MM.1S (cell line): ENCODE measurements around the gene LTO1.
"Not testable (repeated sequence)": the region's sequence is repeated elsewhere in the genome, so short reads cannot be mapped to it uniquely, and the experiment has no call there.

ENCODE experiments used
- DNase-seq: peaks from one replicate; pipeline ENCODE4 v3.0.0-alpha.2; 2015
- H2AFZ ChIP-seq: fragments of 300-600 bp; sonication (generic); 2 replicates; pipeline ENCODE4 v1.6.0; 2016; ENCODE audit warnings: antibody characterized with exemption, low read length
- H3F3A ChIP-seq: fragments of 300-600 bp; sonication (generic); 2 replicates; pipeline ENCODE4 v1.6.1; 2016; ENCODE audit warnings: mild to moderate bottlenecking, antibody characterized with exemption, low read length, moderate library complexity, mixed read lengths; ENCODE audit not compliant: insufficient read depth
- H3K27ac ChIP-seq: fragments of 300-600 bp; sonication (generic); 2 replicates; pipeline ENCODE4 v1.5.1; 2016; ENCODE audit warnings: mild to moderate bottlenecking, low read length
- H3K27me3 ChIP-seq: fragments of 300-600 bp; sonication (generic); replicated peaks from 2 replicates; pipeline ENCODE4 v1.6.0; 2016; ENCODE audit warnings: low read length; ENCODE audit not compliant: insufficient read depth
- H3K36me3 ChIP-seq: fragments of 300-600 bp; sonication (generic); replicated peaks from 2 replicates; pipeline ENCODE4 v1.6.1; 2016; ENCODE audit warnings: mild to moderate bottlenecking, low read length, mixed read lengths; ENCODE audit not compliant: insufficient read depth
- H3K4me1 ChIP-seq: fragments of 300-600 bp; sonication (generic); 2 replicates; pipeline ENCODE4 v1.6.1; 2016; ENCODE audit warnings: low read length, mixed read lengths
- H3K4me2 ChIP-seq: fragments of 300-600 bp; sonication (generic); 2 replicates; pipeline ENCODE4 v1.6.0; 2016; ENCODE audit warnings: low read depth, low read length
- H3K4me3 ChIP-seq: fragments of 300-600 bp; sonication (generic); 2 replicates; pipeline ENCODE4 v1.5.1; 2016; ENCODE audit warnings: low read length, mixed read lengths
- H3K79me2 ChIP-seq: fragments of 300-600 bp; sonication (generic); 2 replicates; pipeline ENCODE4 v1.6.1; 2016; ENCODE audit warnings: mixed run types, low read length, mixed read lengths
- H3K9ac ChIP-seq: fragments of 300-600 bp; sonication (generic); 2 replicates; pipeline ENCODE4 v1.6.1; 2016; ENCODE audit warnings: low read length, mixed read lengths
- H3K9me2 ChIP-seq: fragments of 300-600 bp; sonication (generic); replicated peaks from 2 replicates; pipeline ENCODE4 v1.6.1; 2016; ENCODE audit warnings: mild to moderate bottlenecking, low read length, mixed read lengths; ENCODE audit not compliant: insufficient read depth
- H3K9me3 ChIP-seq: fragments of 300-600 bp; sonication (generic); replicated peaks from 2 replicates; pipeline ENCODE4 v1.6.1; 2016; ENCODE audit warnings: mild to moderate bottlenecking, low read length, mixed read lengths; ENCODE audit not compliant: insufficient read depth
- H4K20me1 ChIP-seq: fragments of 300-600 bp; sonication (generic); 2 replicates; pipeline ENCODE4 v1.6.1; 2016; ENCODE audit warnings: mild to moderate bottlenecking, low read length, moderate library complexity, mixed read lengths; ENCODE audit not compliant: insufficient read depth
- EZH2 ChIP-seq: fragments of 300-600 bp; sonication (generic); optimal IDR thresholded peaks from 2 replicates; pipeline ENCODE3; 2017; ENCODE audit warnings: low read depth, mild to moderate bottlenecking, antibody characterized with exemption, low read length, mixed read lengths
- EZH2phosphoT487 ChIP-seq: fragments of 300-600 bp; sonication (generic); IDR thresholded peaks from 2 replicates; pipeline ENCODE4 v1.6.1; 2018; ENCODE audit warnings: antibody characterized with exemption, low read length
- TF ChIP-seq, protein P1 (sequence below): fragments of 300-600 bp; sonication (generic); IDR thresholded peaks from 2 replicates; pipeline ENCODE4 v1.5.1; 2016; ENCODE audit warnings: antibody characterized with exemption, low read length, mixed read lengths

The LTO1 gene

DNA sequence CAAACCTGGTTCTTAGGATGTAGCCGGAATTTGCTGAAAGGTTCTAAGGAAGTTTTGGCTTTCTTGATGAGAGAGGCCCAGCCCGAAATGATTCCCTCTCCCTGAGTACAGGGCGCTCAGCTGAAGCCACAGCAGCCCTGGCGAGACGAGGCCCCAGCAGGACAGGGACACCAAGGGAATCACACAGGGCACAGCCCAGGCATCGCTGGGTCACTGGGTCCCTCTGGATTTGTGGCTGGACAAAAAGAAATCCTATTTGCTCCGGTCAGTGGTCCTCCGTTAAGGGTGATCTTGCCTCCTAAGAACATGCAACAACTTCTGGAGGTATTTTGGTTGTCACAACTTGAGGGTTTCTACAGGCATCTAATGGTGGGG, 22.3 kb upstream of the LTO1 start:
- Histone ChIP-seq H3K27ac (no peak overlapping the region), H3K27me3 (peaks cover 93% of the 10 kb centered on the region), H3K9ac (no peak overlapping the region), H3K4me3 (no peak overlapping the region), H4K20me1 (no peaks in the 10 kb centered on the region), H3K9me3 (no peaks in the 10 kb centered on the region), H3K9me2 (no peaks in the 10 kb centered on the region), H3F3A (no peaks in the 10 kb centered on the region), H3K4me1 (no peaks in the 10 kb centered on the region), H3K36me3 (no peaks in the 10 kb centered on the region), H3K4me2 (no peak overlapping the region), H2AFZ (no peak overlapping the region), H3K79me2 (no peaks in the 10 kb centered on the region)
- no peak for DNase-seq
- TF ChIP-seq, protein P1, sequence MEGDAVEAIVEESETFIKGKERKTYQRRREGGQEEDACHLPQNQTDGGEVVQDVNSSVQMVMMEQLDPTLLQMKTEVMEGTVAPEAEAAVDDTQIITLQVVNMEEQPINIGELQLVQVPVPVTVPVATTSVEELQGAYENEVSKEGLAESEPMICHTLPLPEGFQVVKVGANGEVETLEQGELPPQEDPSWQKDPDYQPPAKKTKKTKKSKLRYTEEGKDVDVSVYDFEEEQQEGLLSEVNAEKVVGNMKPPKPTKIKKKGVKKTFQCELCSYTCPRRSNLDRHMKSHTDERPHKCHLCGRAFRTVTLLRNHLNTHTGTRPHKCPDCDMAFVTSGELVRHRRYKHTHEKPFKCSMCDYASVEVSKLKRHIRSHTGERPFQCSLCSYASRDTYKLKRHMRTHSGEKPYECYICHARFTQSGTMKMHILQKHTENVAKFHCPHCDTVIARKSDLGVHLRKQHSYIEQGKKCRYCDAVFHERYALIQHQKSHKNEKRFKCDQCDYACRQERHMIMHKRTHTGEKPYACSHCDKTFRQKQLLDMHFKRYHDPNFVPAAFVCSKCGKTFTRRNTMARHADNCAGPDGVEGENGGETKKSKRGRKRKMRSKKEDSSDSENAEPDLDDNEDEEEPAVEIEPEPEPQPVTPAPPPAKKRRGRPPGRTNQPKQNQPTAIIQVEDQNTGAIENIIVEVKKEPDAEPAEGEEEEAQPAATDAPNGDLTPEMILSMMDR = no peak
- TF ChIP-seq EZH2phosphoT487 = no peak
- TF ChIP-seq EZH2 = no peak

DNA sequence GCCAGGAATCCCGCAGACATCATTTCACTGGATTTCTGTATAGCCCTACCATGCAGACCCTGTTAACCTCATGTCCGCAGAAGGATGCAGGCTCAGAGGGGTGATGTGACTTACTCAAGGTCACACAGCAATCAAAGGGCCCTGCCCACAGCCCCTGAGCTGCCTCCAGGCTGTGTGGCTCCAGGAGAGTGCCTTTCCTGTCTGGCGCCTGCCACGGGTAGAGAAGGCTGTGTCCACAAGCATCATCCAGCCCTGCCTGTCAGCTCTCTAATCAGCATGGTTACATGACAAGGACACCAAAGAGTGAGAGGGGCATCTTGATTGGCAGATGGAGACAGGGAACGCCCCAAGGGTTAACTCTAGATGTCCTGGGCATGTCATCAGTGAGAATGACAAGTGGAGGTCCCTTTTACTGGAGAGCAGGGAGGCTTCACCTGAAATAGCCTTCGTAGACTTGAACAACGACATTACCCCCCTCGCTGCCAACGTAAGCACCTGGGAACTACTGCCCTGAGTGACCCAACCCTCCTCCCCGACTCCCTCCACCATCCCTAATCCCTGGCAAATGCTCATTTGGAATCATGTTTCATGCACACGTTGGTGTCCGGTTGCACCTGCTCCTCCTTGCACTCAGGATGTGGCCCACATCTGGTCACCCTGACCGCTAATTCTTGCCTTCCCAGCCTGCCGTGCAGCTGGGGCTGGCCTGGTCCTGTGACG, 21.8 kb upstream of the LTO1 start:
- Histone ChIP-seq H3K4me1 (no peaks in the 10 kb centered on the region), H3K9me3 (no peaks in the 10 kb centered on the region), H4K20me1 (no peaks in the 10 kb centered on the region), H3K79me2 (no peaks in the 10 kb centered on the region), H3F3A (no peaks in the 10 kb centered on the region), H3K27me3 (peaks cover 93% of the 10 kb centered on the region), H2AFZ (no peak overlapping the region), H3K4me2 (no peak overlapping the region), H3K4me3 (no peak overlapping the region), H3K27ac (no peak overlapping the region), H3K9me2 (no peaks in the 10 kb centered on the region), H3K9ac (no peak overlapping the region), H3K36me3 (no peaks in the 10 kb centered on the region)
- TF ChIP-seq EZH2phosphoT487 = no peak
- TF ChIP-seq, protein P1 = no peak
- TF ChIP-seq EZH2 = no peak
- no peak for DNase-seq

DNA sequence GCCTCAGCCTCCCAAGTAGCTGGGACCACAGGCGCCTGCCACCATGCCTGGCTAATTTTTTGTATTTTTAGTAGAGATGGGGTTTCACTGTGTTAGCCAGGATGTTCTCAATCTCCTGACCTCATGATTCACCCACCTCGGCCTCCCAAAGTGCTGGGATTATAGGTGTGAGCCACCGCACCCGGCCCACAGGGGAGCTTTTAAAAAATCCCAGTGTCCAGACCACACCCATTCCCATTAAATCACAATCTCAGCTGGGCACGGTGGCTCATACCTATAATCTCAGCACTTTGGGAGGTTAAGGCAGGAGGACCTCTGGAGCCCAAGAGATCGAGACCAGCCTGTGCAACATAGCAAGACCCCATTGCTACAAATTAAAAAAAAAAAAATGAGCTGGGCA, 20.8 kb upstream of the LTO1 start:
- H2AFZ ChIP-seq, H3K79me2 ChIP-seq, H3F3A ChIP-seq, H3K9ac ChIP-seq, H4K20me1 ChIP-seq, H3K9me2 ChIP-seq, H3K27ac ChIP-seq, H3K4me2 ChIP-seq, H3K36me3 ChIP-seq, H3K9me3 ChIP-seq, DNase-seq, H3K4me3 ChIP-seq, H3K4me1 ChIP-seq: not testable (repeated sequence)
- H3K27me3 ChIP-seq = peaks cover 92% of the 10 kb centered on the region

DNA sequence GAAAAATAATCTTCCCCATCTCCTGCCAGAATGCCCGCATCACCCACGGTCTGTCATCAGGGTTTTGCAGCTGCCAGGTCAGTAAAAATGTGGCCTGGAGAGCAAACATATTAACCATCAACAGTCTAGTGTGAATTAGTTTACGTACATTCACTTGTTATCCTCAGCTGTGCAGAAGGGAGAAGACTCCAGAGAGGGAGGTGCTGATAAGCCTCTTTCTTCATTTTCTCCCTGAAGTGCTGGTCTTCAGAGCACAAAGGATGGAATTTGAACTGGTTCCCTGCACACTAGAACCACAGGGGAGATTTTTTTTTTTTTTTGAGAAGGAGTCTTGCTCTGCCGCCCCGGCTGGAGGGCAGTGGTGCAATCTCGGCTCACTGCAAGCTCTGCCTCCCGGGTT, 20.4 kb upstream of the LTO1 start:
- Histone ChIP-seq H3K4me2 (no peak overlapping the region), H3K9me2 (no peaks in the 10 kb centered on the region), H3K36me3 (no peaks in the 10 kb centered on the region), H4K20me1 (no peaks in the 10 kb centered on the region), H3K79me2 (no peaks in the 10 kb centered on the region), H3K4me3 (no peak overlapping the region), H3K27ac (no peak overlapping the region), H3K9ac (no peak overlapping the region), H3F3A (no peaks in the 10 kb centered on the region), H2AFZ (no peak overlapping the region), H3K27me3 (peaks cover 90% of the 10 kb centered on the region), H3K4me1 (no peaks in the 10 kb centered on the region), H3K9me3 (no peaks in the 10 kb centered on the region)
- TF ChIP-seq EZH2 = no peak
- no peak for TF ChIP-seq EZH2phosphoT487
- TF ChIP-seq, protein P1 = no peak
- no peak for DNase-seq
